ENCODE data around the gene PDLIM1. TPM values are rescaled to one million over a fixed set of nuclear protein-coding genes. Genes with fewer than 3 reads are reported as not detected.

The PDLIM1 gene
- total and polyA plus RNA-seq, 11 donors = 225 to 434 (median 330) TPM

DNA sequence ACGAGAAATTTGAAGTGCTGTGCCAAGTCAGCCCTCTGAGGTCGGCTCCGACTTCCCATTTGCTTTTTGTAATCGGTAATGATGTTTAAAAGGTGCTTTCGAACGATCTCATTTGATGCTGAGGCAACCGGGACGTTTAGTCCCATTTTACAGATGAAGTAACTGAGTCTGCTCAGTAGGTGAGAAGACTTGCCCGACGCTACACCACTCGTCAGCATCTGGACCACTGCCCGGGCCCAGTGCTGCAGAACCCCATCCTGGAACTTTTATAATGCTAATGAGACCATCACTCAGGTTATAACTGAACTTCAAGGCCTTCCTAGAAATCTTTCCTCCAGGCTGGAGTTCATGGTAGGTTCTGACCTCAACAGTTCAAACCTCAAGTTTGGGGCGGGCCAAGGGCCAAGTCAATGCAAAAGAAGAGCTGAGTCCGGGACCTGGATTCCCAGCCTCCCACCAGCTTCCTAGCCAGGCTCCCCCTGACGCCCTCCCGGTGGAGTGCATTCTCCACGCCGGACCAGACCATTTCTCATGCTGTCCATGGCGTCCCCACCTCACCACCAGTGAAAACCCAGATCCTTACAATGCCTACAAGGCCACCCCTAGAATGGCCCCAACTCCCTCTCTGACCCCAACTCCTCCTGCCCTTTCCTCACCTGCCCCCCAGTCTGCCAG lies 699 bp upstream of the PDLIM1 start:
- ATAC-seq (no peak), DNase-seq (peak in 1 of 5 donors; percentile 33)
- intact Hi-C loops (cut with DNase I) = loop anchor here in 8 of 10 donors (2.0 to 5.0 kb wide), 5 partner anchors 36 to 46 kb away; no protein-coding TSS in a partner anchor
- Histone ChIP-seq H3K27ac (peak overlapping the region; percentile 83 to 99 (median 94)), H3K36me3 (no peaks in the 10 kb centered on the region), H3K4me1 (peaks cover 6 to 48% (median 40%) of the 10 kb centered on the region in 12 donors), H3K27me3 (no peaks in the 10 kb centered on the region), H3K9me3 (no peaks in the 10 kb centered on the region), H3K4me3 (peak overlapping the region; percentile 77 to 100 (median 90))
- TF ChIP-seq, protein P1, sequence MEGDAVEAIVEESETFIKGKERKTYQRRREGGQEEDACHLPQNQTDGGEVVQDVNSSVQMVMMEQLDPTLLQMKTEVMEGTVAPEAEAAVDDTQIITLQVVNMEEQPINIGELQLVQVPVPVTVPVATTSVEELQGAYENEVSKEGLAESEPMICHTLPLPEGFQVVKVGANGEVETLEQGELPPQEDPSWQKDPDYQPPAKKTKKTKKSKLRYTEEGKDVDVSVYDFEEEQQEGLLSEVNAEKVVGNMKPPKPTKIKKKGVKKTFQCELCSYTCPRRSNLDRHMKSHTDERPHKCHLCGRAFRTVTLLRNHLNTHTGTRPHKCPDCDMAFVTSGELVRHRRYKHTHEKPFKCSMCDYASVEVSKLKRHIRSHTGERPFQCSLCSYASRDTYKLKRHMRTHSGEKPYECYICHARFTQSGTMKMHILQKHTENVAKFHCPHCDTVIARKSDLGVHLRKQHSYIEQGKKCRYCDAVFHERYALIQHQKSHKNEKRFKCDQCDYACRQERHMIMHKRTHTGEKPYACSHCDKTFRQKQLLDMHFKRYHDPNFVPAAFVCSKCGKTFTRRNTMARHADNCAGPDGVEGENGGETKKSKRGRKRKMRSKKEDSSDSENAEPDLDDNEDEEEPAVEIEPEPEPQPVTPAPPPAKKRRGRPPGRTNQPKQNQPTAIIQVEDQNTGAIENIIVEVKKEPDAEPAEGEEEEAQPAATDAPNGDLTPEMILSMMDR (IDR thresholded peaks at IDR 0.05) = no peak
- no peak for TF ChIP-seq POLR2A (IDR thresholded peaks at IDR 0.05)
- 56 to 65% (median 59%) methylated on average over 19 of the region's 19 CpGs for WGBS, 4 donors

DNA sequence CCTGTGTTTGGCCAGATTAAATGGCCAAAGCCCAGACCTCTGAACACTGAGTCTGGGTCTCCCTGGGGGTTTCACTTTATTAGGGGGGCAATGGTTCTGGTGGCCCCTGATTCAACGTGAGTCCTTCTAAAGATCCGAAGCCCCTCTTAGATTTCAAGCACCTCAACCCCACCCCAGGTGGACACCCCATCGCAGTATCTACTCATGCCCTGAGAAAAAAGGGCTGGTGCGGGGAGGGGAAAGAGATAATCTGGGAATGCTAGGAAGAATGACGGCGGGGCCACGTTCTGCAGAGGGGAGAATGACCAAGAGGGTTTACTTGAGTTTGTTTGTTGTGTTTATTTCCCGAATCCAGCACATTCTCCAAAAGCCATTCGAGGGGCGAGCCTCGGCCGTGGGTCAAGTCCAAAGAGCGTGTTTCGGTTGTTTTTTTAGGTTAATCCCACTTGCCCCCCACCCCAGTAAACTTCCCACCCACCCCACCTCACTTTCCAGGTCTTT lies 832 bp downstream of the PDLIM1 start:
- no peaks in the 10 kb centered on the region for H3K27me3 ChIP-seq
- DNase-seq (no peak), ATAC-seq (no peak)
- H3K4me3 ChIP-seq = peak overlapping the region; percentile 77 to 100 (median 90)
- peak overlapping the region; percentile 83 to 99 (median 94) for H3K27ac ChIP-seq
- 5 to 14% (median 6%) methylated on average over 14 of the region's 14 CpGs for WGBS, 4 donors
- intact Hi-C loops (cut with DNase I) = loop anchor here (2.0 to 5.0 kb wide), 6 partner anchors 37 to 47 kb away; no protein-coding TSS in a partner anchor
- TF ChIP-seq, protein P1 (IDR thresholded peaks at IDR 0.05) = no peak
- no peak for TF ChIP-seq POLR2A (IDR thresholded peaks at IDR 0.05)
- no peaks in the 10 kb centered on the region for H3K9me3 ChIP-seq
- peaks cover 6 to 58% (median 45%) of the 10 kb centered on the region in 12 donors for H3K4me1 ChIP-seq
- no peaks in the 10 kb centered on the region for H3K36me3 ChIP-seq

- Histone ChIP-seq H3K4me1 (peaks cover 6 to 59% (median 45%) of the 10 kb centered on the region in 12 donors), H3K36me3 (no peaks in the 10 kb centered on the region), H3K27me3 (no peaks in the 10 kb centered on the region), H3K27ac (peak overlapping the region; percentile 83 to 99 (median 94)), H3K4me3 (peak overlapping the region; percentile 77 to 100 (median 90)), H3K9me3 (no peaks in the 10 kb centered on the region)
- ATAC-seq (peak; percentile 63 to 69 (median 64)), DNase-seq (peak in 1 of 5 donors; percentile 33)
- whole genome bisulfite sequencing, 4 donors = 14 to 28% (median 22%) methylated on average over 12 of the region's 12 CpGs
- intact Hi-C loops (cut with DNase I) = loop anchor here in 6 of 10 donors (2.0 to 5.0 kb wide), 4 partner anchors 40 to 48 kb away; no protein-coding TSS in a partner anchor
- peak in 1 of 2 donors; percentile 63 for TF ChIP-seq POLR2A (IDR thresholded peaks at IDR 0.05)
- TF ChIP-seq, protein P1 (IDR thresholded peaks at IDR 0.05) = peak in 8 of 12 donors; percentile 19 to 40 (median 24)
Observed at GRCh38 chr10:95289003-95289920, 1.5 kb downstream of the PDLIM1 start.
